Measurements from ENCODE around the gene SIGLEC10. TPM values are rescaled to one million over a fixed set of nuclear protein-coding genes. Genes with fewer than 3 reads are reported as not detected.
A peak's percentile ranks its signal among the peaks of the same experiment; 100 is the strongest.
"Not testable (repeated sequence)": the region's sequence is repeated elsewhere in the genome, so short reads cannot be mapped to it uniquely, and the experiment has no call there.

Gene SIGLEC10
- total RNA-seq, result 2.3 and 3.5 TPM in 2 replicates

GRCh38 chr19:51417107-51417809 lies at the start of gene SIGLEC10:
Gene SIGLEC10 (minus strand): TSS chr19:51417642. CDS start chr19:51417581, 61 bp downstream.
- Mint-ChIP-seq H3K27me3 (peaks cover 17% of the 10 kb centered on the region), H3K27ac (peak within 1 kb of the TSS; percentile 60)

GRCh38 chr19:51466723-51467122 lies 49.3 kb upstream of the SIGLEC10 start:
- no peak overlapping the region for H3K27ac Mint-ChIP-seq
- peaks cover 36% of the 10 kb centered on the region for H3K4me1 Mint-ChIP-seq
- no peak for DNase-seq
- intact Hi-C loops (cut with micrococcal nuclease), result no loop called here
- H3K36me3 Mint-ChIP-seq (ENCODE audit: low read depth), result no peaks in the 10 kb centered on the region
- H3K27me3 Mint-ChIP-seq, result peaks cover 44% of the 10 kb centered on the region
- no peak overlapping the region for H3K4me3 Mint-ChIP-seq
- no peaks in the 10 kb centered on the region for H3K9me3 Mint-ChIP-seq

More at GRCh38 chr19:51417107-51417809, at the start of gene SIGLEC10:
- peak; percentile 70 for DNase-seq
- intact Hi-C loops (cut with micrococcal nuclease), result loop anchor here (1.0 kb wide), 1 partner anchor 220 kb away; no protein-coding TSS in a partner anchor
- H3K36me3 Mint-ChIP-seq (ENCODE audit: low read depth), result no peaks in the 10 kb centered on the region
- H3K4me1 Mint-ChIP-seq, result peaks cover 16% of the 10 kb centered on the region
- H3K9me3 Mint-ChIP-seq, result no peaks in the 10 kb centered on the region
- H3K4me3 Mint-ChIP-seq, result peak within 1 kb of the TSS; percentile 63

- DNase-seq; H3K36me3 Mint-ChIP-seq (ENCODE audit: low read depth); intact Hi-C loops (cut with micrococcal nuclease); H3K9me3 Mint-ChIP-seq: not testable (repeated sequence)
- H3K27ac Mint-ChIP-seq, result peak overlapping the region; percentile 72
- H3K4me1 Mint-ChIP-seq, result peaks cover 35% of the 10 kb centered on the region
- H3K27me3 Mint-ChIP-seq, result peaks cover 53% of the 10 kb centered on the region
- peak overlapping the region; percentile 47 for H3K4me3 Mint-ChIP-seq
These were observed 46.6 kb upstream of the SIGLEC10 start for GRCh38 chr19:51463976-51464581.

- Mint-ChIP-seq H3K27ac (no peak overlapping the region), H3K36me3 (ENCODE audit: low read depth) (no peaks in the 10 kb centered on the region), H3K4me3 (no peak overlapping the region), H3K4me1 (peaks cover 23% of the 10 kb centered on the region), H3K9me3 (no peaks in the 10 kb centered on the region), H3K27me3 (peaks cover 51% of the 10 kb centered on the region)
- no peak for DNase-seq
- intact Hi-C loops (cut with micrococcal nuclease), result no loop called here
These were observed 45.2 kb upstream of the SIGLEC10 start for GRCh38 chr19:51462681-51463080.

GRCh38 chr19:51462276-51462675 lies 44.8 kb upstream of the SIGLEC10 start:
- Mint-ChIP-seq H3K36me3 (ENCODE audit: low read depth) (no peaks in the 10 kb centered on the region), H3K4me1 (peaks cover 21% of the 10 kb centered on the region)
- no peak for DNase-seq

GRCh38 chr19:51461723-51462161 lies 44.3 kb upstream of the SIGLEC10 start:
- Mint-ChIP-seq H3K4me3 (no peak overlapping the region), H3K9me3 (no peaks in the 10 kb centered on the region), H3K4me1 (peaks cover 17% of the 10 kb centered on the region), H3K27me3 (peaks cover 44% of the 10 kb centered on the region), H3K27ac (no peak overlapping the region), H3K36me3 (ENCODE audit: low read depth) (no peaks in the 10 kb centered on the region)
- no peak for DNase-seq
- intact Hi-C loops (cut with micrococcal nuclease), result no loop called here

More at GRCh38 chr19:51462276-51462675, 44.8 kb upstream of the SIGLEC10 start:
- no peaks in the 10 kb centered on the region for H3K9me3 Mint-ChIP-seq
- no peak overlapping the region for H3K4me3 Mint-ChIP-seq
- intact Hi-C loops (cut with micrococcal nuclease), result no loop called here
- peaks cover 48% of the 10 kb centered on the region for H3K27me3 Mint-ChIP-seq
- no peak overlapping the region for H3K27ac Mint-ChIP-seq

GRCh38 chr19:51460164-51460992 lies 42.9 kb upstream of the SIGLEC10 start:
- intact Hi-C loops (cut with micrococcal nuclease), result no loop called here
- Mint-ChIP-seq H3K27me3 (peaks cover 35% of the 10 kb centered on the region), H3K4me3 (no peak overlapping the region), H3K4me1 (peaks cover 10% of the 10 kb centered on the region), H3K36me3 (ENCODE audit: low read depth) (no peaks in the 10 kb centered on the region), H3K27ac (peak overlapping the region; percentile 60), H3K9me3 (no peaks in the 10 kb centered on the region)
- DNase-seq, result no peak

GRCh38 chr19:51458899-51459505 lies 41.6 kb upstream of the SIGLEC10 start:
- intact Hi-C loops (cut with micrococcal nuclease), result no loop called here
- H3K27me3 Mint-ChIP-seq, result peaks cover 26% of the 10 kb centered on the region
- DNase-seq, result no peak
- no peaks in the 10 kb centered on the region for H3K36me3 Mint-ChIP-seq (ENCODE audit: low read depth)
- H3K4me3 Mint-ChIP-seq, result no peak overlapping the region
- H3K27ac Mint-ChIP-seq, result no peak overlapping the region
- H3K4me1 Mint-ChIP-seq, result peaks cover 7% of the 10 kb centered on the region
- no peaks in the 10 kb centered on the region for H3K9me3 Mint-ChIP-seq

- Mint-ChIP-seq H3K9me3 (no peaks in the 10 kb centered on the region), H3K4me3 (no peak within 1 kb of the TSS), H3K27ac (no peak within 1 kb of the TSS), H3K27me3 (peaks cover 24% of the 10 kb centered on the region), H3K4me1 (peaks cover 6% of the 10 kb centered on the region), H3K36me3 (ENCODE audit: low read depth) (no peaks in the 10 kb centered on the region)
- DNase-seq, result no peak
- intact Hi-C loops (cut with micrococcal nuclease), result no loop called here
These were observed 40.7 kb upstream of the SIGLEC10 start, which contains the start of gene SIGLEC8 for GRCh38 chr19:51458051-51458645. Gene SIGLEC8 (minus strand): TSS chr19:51458454. CDS start chr19:51458387, 67 bp downstream.

GRCh38 chr19:51457351-51458013 lies 40.0 kb upstream of the SIGLEC10 start:
- no peak overlapping the region for H3K4me3 Mint-ChIP-seq
- H3K36me3 Mint-ChIP-seq (ENCODE audit: low read depth), result no peaks in the 10 kb centered on the region
- intact Hi-C loops (cut with micrococcal nuclease), result no loop called here
- H3K27me3 Mint-ChIP-seq, result peaks cover 19% of the 10 kb centered on the region
- H3K27ac Mint-ChIP-seq, result no peak overlapping the region
- H3K4me1 Mint-ChIP-seq, result peaks cover 3% of the 10 kb centered on the region
- H3K9me3 Mint-ChIP-seq, result no peaks in the 10 kb centered on the region
- no peak for DNase-seq

GRCh38 chr19:51456541-51457290 lies 39.3 kb upstream of the SIGLEC10 start:
- Mint-ChIP-seq H3K27ac (no peak overlapping the region), H3K9me3 (peaks cover 3% of the 10 kb centered on the region), H3K4me3 (no peak overlapping the region), H3K27me3 (peaks cover 18% of the 10 kb centered on the region), H3K4me1 (peaks cover 6% of the 10 kb centered on the region), H3K36me3 (ENCODE audit: low read depth) (no peaks in the 10 kb centered on the region)
- no peak for DNase-seq
- intact Hi-C loops (cut with micrococcal nuclease), result no loop called here

- Mint-ChIP-seq H3K27ac (peak overlapping the region; percentile 82), H3K9me3 (peaks cover 28% of the 10 kb centered on the region), H3K36me3 (ENCODE audit: low read depth) (peaks cover 19% of the 10 kb centered on the region), H3K27me3 (peaks cover 8% of the 10 kb centered on the region), H3K4me3 (no peak overlapping the region), H3K4me1 (peaks cover 31% of the 10 kb centered on the region)
- intact Hi-C loops (cut with micrococcal nuclease), result no loop called here
- no peak for DNase-seq
These were observed 33.4 kb upstream of the SIGLEC10 start for GRCh38 chr19:51450730-51451307.
